PFSK-1 (cell line): ENCODE results near the gene CTBP1.

ENCODE experiments used
- REST ChIP-seq, 2 experiments: IDR thresholded peaks; 2 replicates each; pipeline versions ENCODE4 v1.6.1 to v1.8.0; 2011 to 2012; ENCODE audit warnings: low read depth in 2 of 2, low read length in 2 of 2, control low read depth in 1 of 2, inconsistent platforms in 1 of 2, mild to moderate bottlenecking in 1 of 2, moderate library complexity in 1 of 2; ENCODE audit not compliant: insufficient read depth in 1 of 2
- TAF1 ChIP-seq: IDR thresholded peaks from 2 replicates; pipeline ENCODE4 v1.6.1; 2012; ENCODE audit warnings: low read length, control low read depth, borderline replicate concordance; ENCODE audit not compliant: insufficient read depth

GRCh38 chr4:1250921-1251772 lies 2.2 kb upstream of the CTBP1 start:
- no peak for TF ChIP-seq REST (IDR thresholded peaks at IDR 0.05; ENCODE audit: insufficient read depth in 1 of 2, low read depth in 2 of 2, low read length in 2 of 2)
- no peak for TF ChIP-seq TAF1
